Smooth muscle cell (in vitro differentiated cells): ENCODE measurements around the gene APMAP. TPM values are rescaled to one million over a fixed set of nuclear protein-coding genes. Genes with fewer than 3 reads are reported as not detected.

ENCODE experiments used
- DNase-seq: peaks from one replicate; lab custom pipeline; 2025; ENCODE audit not compliant: unreplicated experiment; lab: John Stamatoyannopoulos, UW
- H2AFZ ChIP-seq: fragments of 200-600 bp; sonication (generic); 2 replicates; pipeline ENCODE4 v1.6.0; 2016; ENCODE audit warnings: antibody characterized with exemption, low read depth, mild to moderate bottlenecking
- H3F3A ChIP-seq: fragments of 200-600 bp; sonication (generic); 2 replicates; pipeline ENCODE4 v1.6.0; 2017; ENCODE audit warnings: antibody characterized with exemption, low read depth
- H3K27ac ChIP-seq: fragments of 200-600 bp; sonication (generic); 2 replicates; pipeline ENCODE4 v1.5.1; 2016; ENCODE audit warnings: low read depth, mild to moderate bottlenecking
- H3K27me3 ChIP-seq: fragments of 200-600 bp; sonication (generic); 2 replicates; pipeline ENCODE4 v1.6.1; 2016; ENCODE audit warnings: low read depth, mild to moderate bottlenecking
- H3K36me3 ChIP-seq: fragments of 200-600 bp; sonication (generic); 2 replicates; pipeline ENCODE4 v1.5.1; 2016; ENCODE audit warnings: low read depth
- H3K4me1 ChIP-seq: fragments of 200-600 bp; sonication (generic); 2 replicates; pipeline ENCODE4 v1.5.1; 2016; ENCODE audit warnings: low read depth
- H3K4me2 ChIP-seq: fragments of 200-600 bp; sonication (generic); 2 replicates; pipeline ENCODE4 v1.6.0; 2016; ENCODE audit warnings: mild to moderate bottlenecking
- H3K4me3 ChIP-seq: fragments of 200-600 bp; sonication (generic); 2 replicates; pipeline ENCODE4 v1.5.1; 2016; ENCODE audit warnings: mild to moderate bottlenecking
- H3K79me2 ChIP-seq: fragments of 200-600 bp; sonication (generic); 2 replicates; pipeline ENCODE4 v1.6.0; 2016; ENCODE audit warnings: low read depth, mild to moderate bottlenecking
- H3K9ac ChIP-seq: fragments of 200-600 bp; sonication (generic); 2 replicates; pipeline ENCODE4 v1.6.0; 2016; ENCODE audit warnings: low read depth
- H3K9me3 ChIP-seq: fragments of 200-600 bp; sonication (generic); replicated peaks from 2 replicates; pipeline ENCODE4 v1.5.1; 2016; ENCODE audit warnings: low read depth
- H4K20me1 ChIP-seq: fragments of 200-600 bp; sonication (generic); 2 replicates; pipeline ENCODE4 v1.6.0; 2016; ENCODE audit warnings: low read depth
- CTCF ChIP-seq: fragments of 200-600 bp; sonication (generic); IDR thresholded peaks from 2 replicates; pipeline ENCODE4 v1.5.1; 2017; ENCODE audit warnings: borderline replicate concordance, mild to moderate bottlenecking, antibody characterized with exemption; ENCODE audit not compliant: insufficient read depth, poor library complexity, severe bottlenecking
- WGBS: methylation state at CpG from one replicate; pipeline ENCODE4 v1.1.7; 2016; ENCODE audit warnings: low lambda C conversion rate; 5-methylcytosine and 5-hydroxymethylcytosine counted together
- polyA plus RNA-seq: library from polyadenylated mRNA; unstranded; fragments of >200 nt; fragmentation: Nextera tagmentation; extraction: Ambion mirVana; gene quantifications from 2 replicates; pipeline ENCODE4 v1.2.1, GENCODE V29; 2016
- total RNA-seq: library from RNA; depleted of rRNA; stranded (reverse); fragments of >200 nt; gene quantifications from 2 replicates; pipeline ENCODE4 v1.2.3, GENCODE V29; 2014

APMAP gene
- total and polyA plus RNA-seq, 2 experiments from 2014 or later, result 54.4 to 86.9 TPM

DNA sequence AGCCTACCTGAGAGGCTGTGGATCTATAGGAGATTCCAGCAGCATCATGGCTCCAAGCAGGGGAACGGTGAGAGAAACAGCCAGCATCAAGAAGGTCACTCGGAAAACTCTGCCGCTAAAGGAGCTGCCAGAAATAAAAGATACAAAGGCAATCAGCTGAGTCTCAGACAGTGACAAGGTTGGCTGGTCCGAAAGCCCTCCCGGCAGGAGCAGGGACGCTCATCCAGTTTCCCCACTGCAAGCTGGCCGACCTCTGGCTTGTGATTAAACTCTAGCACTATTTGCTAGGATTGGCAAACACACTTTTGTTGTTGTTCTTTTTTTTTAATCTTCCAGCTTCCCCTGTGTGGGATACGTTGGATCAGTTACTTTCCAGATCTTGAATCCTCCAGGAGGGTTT, 8.7 kb downstream of the APMAP start:
- no peak overlapping the region for H3K27ac ChIP-seq
- H3K36me3 ChIP-seq, result peaks cover 5% of the 10 kb centered on the region
- H3K4me1 ChIP-seq, result no peaks in the 10 kb centered on the region
- H4K20me1 ChIP-seq, result peaks cover 36% of the 10 kb centered on the region
- H3F3A ChIP-seq, result no peaks in the 10 kb centered on the region
- no peak overlapping the region for H3K4me3 ChIP-seq
- no peak overlapping the region for H3K9ac ChIP-seq
- WGBS, result 96% methylated on average over 8 of the region's 8 CpGs
- H3K27me3 ChIP-seq, result no peaks in the 10 kb centered on the region
- no peak overlapping the region for H2AFZ ChIP-seq
- H3K79me2 ChIP-seq, result peaks cover 25% of the 10 kb centered on the region
- no peak for DNase-seq
- H3K9me3 ChIP-seq, result no peaks in the 10 kb centered on the region
- no peak for TF ChIP-seq CTCF
- no peak overlapping the region for H3K4me2 ChIP-seq

DNA sequence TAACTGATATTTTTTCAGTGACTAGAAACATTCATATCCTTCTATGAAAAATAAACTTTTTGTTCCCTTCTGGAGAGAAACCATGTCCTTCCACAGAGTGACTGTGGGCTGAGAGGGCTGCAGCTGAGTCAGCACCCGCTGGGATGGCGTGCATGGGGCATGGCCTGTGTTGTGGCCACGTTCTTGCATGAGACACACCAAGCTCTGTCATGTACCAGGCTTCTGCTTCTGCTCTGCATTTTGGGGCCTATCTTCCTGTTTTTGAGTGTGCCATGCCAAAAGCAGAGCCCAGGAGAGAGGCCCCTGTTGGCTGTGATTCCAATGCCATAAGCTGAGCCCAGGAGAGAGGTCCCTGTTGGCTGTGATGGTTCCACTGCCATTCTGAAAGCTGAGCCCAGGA, 10.8 kb downstream of the APMAP start:
- Histone ChIP-seq H3K79me2 (peaks cover 8% of the 10 kb centered on the region), H3K27ac (no peak overlapping the region), H3K9ac (no peak overlapping the region), H3K4me2 (no peak overlapping the region), H3F3A (no peaks in the 10 kb centered on the region), H4K20me1 (peaks cover 25% of the 10 kb centered on the region), H3K9me3 (no peaks in the 10 kb centered on the region), H3K4me1 (no peaks in the 10 kb centered on the region), H3K4me3 (no peak overlapping the region), H2AFZ (no peak overlapping the region), H3K27me3 (no peaks in the 10 kb centered on the region), H3K36me3 (peaks cover 12% of the 10 kb centered on the region)
- no peak for TF ChIP-seq CTCF
- no peak for DNase-seq
- WGBS, result 100% methylated on average over 3 of the region's 3 CpGs

DNA sequence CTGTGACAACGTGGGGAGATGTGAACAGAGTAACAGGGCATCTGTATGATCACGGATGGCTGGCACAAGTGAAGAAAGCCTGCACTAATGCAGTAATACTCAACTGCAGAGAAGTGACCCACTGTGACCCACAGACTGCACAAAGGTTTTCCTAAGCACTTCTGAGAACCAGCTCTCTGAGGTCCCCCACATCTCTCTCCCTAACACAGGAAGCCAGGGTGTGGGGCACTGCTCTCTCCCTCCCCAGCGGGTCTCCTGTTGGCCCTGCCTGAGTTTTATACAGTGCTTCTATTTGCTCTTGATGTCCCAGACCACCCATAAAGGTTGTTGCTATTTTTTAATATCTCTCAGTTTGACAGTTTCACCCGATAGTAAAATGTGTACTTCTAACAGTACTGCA, 11.3 kb downstream of the APMAP start:
- no peak overlapping the region for H2AFZ ChIP-seq
- no peak overlapping the region for H3K9ac ChIP-seq
- H3K79me2 ChIP-seq, result peaks cover 3% of the 10 kb centered on the region
- no peaks in the 10 kb centered on the region for H3F3A ChIP-seq
- H3K4me1 ChIP-seq, result no peaks in the 10 kb centered on the region
- no peaks in the 10 kb centered on the region for H3K27me3 ChIP-seq
- no peaks in the 10 kb centered on the region for H3K9me3 ChIP-seq
- no peak overlapping the region for H3K4me2 ChIP-seq
- no peak overlapping the region for H3K4me3 ChIP-seq
- H4K20me1 ChIP-seq, result peaks cover 20% of the 10 kb centered on the region
- H3K36me3 ChIP-seq, result peaks cover 12% of the 10 kb centered on the region
- no peak for TF ChIP-seq CTCF
- WGBS, result 97% methylated on average over 4 of the region's 4 CpGs
- H3K27ac ChIP-seq, result no peak overlapping the region
- DNase-seq, result no peak

GRCh38 chr20:24980291-24981053, 12.1 kb downstream of the APMAP start:
- Histone ChIP-seq H3K79me2 (peaks cover 7% of the 10 kb centered on the region), H3K4me1 (no peaks in the 10 kb centered on the region), H2AFZ (no peak overlapping the region), H3K36me3 (peaks cover 16% of the 10 kb centered on the region), H3K4me2 (no peak overlapping the region), H4K20me1 (peaks cover 20% of the 10 kb centered on the region), H3K4me3 (no peak overlapping the region), H3K27ac (no peak overlapping the region), H3F3A (no peaks in the 10 kb centered on the region), H3K27me3 (no peaks in the 10 kb centered on the region), H3K9ac (no peak overlapping the region), H3K9me3 (no peaks in the 10 kb centered on the region)
- WGBS, result 99% methylated on average over 34 of the region's 34 CpGs
- no peak for DNase-seq
- TF ChIP-seq CTCF, result no peak
